Transverse colon (tissue), 4 donors: ENCODE data around the gene DENND1A.
A peak's percentile ranks its signal among the peaks of the same experiment; 100 is the strongest.

ENCODE experiments used
- POLR2A ChIP-seq: fragments of 450-650 bp; IDR thresholded peaks from one replicate; pipeline ENCODE4 v1.6.1; 2016; ENCODE audit warnings: antibody characterized with exemption, mild to moderate bottlenecking, moderate library complexity
- POLR2AphosphoS5 ChIP-seq, 3 donors: sonication (generic); formaldehyde crosslinking; IDR thresholded peaks; one replicate each; pipeline ENCODE4 v1.6.1; 2016; ENCODE audit warnings: antibody characterized with exemption in 3 of 3
- TF ChIP-seq, protein P1 (sequence below), 5 experiments: fragments of 200-600 bp in 3 of 5; fragments of 450-650 bp in 2 of 5; sonication (generic) in 3 of 5; IDR thresholded peaks; 1 replicate in 2 of 5; 2 replicates in 3 of 5; pipeline ENCODE4 v1.5.1; 2016 to 2017; ENCODE audit warnings: antibody characterized with exemption in 5 of 5, inconsistent platforms in 3 of 5, mild to moderate bottlenecking in 2 of 5, moderate library complexity in 1 of 5

DNA sequence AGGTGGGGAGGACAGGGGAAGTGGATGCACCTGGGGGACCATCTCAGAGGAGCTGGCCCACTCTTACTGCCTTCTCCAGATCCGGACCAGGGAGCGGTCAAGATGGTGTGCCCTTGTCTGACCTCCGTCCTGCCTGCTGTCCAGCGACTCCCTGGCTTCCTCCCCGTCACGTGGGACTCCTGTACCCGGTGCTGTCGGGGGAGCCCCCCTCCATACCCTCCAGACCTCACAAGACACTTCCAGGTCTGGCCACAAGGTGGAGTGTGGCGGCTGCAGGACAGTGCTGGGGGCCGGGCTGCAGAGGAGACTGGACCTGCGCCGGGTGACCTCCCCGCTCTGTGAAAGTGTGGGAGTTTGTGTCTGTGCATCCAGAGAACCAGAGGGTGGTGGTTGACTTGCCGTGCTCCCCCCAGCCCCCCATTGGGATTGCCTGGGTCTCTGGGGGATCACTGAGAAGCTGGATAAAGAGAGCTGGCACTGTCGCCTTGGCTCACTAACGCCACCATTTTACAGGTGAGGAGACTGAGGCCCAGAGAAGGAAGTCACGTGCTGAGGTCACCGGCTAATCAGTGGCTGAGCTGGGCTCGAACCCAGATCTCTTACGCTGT is 575.8 kb downstream of the DENND1A start:
- TF ChIP-seq, protein P1, sequence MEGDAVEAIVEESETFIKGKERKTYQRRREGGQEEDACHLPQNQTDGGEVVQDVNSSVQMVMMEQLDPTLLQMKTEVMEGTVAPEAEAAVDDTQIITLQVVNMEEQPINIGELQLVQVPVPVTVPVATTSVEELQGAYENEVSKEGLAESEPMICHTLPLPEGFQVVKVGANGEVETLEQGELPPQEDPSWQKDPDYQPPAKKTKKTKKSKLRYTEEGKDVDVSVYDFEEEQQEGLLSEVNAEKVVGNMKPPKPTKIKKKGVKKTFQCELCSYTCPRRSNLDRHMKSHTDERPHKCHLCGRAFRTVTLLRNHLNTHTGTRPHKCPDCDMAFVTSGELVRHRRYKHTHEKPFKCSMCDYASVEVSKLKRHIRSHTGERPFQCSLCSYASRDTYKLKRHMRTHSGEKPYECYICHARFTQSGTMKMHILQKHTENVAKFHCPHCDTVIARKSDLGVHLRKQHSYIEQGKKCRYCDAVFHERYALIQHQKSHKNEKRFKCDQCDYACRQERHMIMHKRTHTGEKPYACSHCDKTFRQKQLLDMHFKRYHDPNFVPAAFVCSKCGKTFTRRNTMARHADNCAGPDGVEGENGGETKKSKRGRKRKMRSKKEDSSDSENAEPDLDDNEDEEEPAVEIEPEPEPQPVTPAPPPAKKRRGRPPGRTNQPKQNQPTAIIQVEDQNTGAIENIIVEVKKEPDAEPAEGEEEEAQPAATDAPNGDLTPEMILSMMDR (IDR thresholded peaks at IDR 0.05): peak; percentile 84 to 94 (median 92)
- TF ChIP-seq POLR2A: no peak
- no peak for TF ChIP-seq POLR2AphosphoS5 (IDR thresholded peaks at IDR 0.05)
